GM12872 (cell line): ENCODE measurements around the gene ZNF385D.

ENCODE experiments used
- TF ChIP-seq, protein P1 (sequence below): IDR thresholded peaks from 3 replicates; pipeline ENCODE4 v1.5.1; 2011; ENCODE audit warnings: low read depth, mild to moderate bottlenecking, low read length, moderate library complexity; ENCODE audit not compliant: insufficient read depth

ZNF385D gene

DNA sequence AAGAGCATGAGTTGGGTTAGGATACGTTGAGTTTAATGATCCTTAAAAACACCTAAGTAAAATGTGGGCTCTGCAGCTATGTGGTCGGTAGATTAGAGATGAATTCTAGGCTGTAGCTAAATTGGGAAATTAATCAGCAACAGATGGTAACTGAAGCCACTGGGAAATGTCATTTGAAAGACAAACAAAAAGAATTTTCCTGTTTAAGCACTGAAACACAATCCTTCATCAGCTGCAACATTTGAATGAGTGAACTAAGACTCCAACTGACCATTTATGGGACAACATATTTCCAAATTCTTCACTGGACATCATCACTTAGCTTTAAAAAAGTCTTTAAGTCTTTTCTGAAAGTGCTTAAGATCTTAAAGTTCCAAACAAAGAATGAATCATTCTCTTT lies 226.9 kb downstream of the ZNF385D start:
- TF ChIP-seq, protein P1, sequence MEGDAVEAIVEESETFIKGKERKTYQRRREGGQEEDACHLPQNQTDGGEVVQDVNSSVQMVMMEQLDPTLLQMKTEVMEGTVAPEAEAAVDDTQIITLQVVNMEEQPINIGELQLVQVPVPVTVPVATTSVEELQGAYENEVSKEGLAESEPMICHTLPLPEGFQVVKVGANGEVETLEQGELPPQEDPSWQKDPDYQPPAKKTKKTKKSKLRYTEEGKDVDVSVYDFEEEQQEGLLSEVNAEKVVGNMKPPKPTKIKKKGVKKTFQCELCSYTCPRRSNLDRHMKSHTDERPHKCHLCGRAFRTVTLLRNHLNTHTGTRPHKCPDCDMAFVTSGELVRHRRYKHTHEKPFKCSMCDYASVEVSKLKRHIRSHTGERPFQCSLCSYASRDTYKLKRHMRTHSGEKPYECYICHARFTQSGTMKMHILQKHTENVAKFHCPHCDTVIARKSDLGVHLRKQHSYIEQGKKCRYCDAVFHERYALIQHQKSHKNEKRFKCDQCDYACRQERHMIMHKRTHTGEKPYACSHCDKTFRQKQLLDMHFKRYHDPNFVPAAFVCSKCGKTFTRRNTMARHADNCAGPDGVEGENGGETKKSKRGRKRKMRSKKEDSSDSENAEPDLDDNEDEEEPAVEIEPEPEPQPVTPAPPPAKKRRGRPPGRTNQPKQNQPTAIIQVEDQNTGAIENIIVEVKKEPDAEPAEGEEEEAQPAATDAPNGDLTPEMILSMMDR, result no peak

DNA sequence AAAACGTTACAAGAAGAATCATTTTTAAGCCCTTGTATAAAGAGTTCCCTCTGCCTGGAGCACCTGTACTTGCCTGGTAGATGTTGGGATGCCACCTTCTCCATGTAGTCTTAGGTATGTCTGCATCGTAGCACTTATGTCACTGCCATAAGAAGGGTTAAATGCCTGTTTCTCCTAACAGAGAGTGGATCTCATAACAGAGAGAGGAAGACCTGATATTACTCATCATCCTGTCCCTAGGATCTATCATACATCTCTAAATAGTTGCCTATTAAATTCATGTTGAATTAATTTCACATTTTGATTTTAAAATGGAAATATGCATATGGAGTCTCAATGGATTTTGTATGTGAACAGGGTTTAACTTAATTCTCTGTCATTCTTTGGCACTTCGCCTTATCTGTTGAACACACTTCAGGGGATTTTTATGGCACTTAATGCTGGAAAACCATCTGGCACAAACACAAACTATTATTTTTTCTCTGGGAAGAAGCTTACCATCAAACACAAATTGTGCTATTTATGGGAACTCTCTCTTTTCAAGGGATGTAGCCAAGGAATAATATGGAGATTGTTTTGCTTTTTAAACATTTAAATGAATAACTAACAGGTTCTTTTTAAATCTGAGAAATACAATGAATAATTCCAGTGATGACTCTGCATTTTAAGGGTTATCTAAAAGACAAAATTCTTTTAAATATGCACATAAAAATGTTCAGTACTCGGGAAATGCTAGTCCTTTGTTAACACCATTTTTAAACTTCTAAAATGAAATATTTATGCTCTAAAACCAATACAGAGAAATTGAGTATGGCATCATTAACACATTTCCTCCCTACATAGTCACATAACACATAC lies 230.7 kb downstream of the ZNF385D start:
- TF ChIP-seq, protein P1, result no peak

DNA sequence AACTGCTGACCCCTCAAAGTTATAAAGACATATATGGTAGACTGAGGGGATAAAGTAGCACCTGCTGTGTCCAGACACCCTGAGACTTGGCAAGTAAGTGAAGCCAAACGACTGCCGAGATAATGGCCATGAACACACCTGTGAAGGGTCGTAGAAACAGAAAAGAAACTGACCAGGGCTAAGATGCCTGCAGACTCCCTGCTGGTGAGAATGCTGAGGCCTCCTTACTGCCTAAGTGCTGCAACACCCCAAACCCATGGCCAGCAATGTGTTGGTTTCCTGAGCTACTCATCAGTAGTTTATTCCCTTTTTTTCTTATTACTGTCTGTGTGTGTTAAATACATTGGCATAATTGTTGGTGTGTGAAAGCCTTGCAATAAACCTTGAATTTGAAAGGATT lies 233.8 kb downstream of the ZNF385D start:
- TF ChIP-seq, protein P1, result no peak

DNA sequence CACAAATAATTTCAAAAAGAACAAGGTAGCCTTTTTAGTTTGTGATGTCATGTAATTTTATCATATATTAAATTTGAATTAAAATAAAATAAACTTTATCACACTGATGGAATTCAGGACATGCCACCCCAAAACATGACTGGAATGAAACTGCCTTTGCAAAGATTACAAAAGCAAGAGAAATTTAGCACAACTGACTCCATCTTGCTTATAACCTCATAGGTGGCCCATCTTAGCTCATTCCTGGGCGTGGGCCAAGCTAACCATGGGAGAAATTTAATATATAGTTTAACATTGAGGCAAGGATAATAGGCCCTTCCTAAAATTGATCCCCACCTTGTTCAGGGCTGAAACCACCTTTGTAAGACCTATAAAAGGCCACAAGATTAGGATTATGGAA lies 235.6 kb downstream of the ZNF385D start:
- TF ChIP-seq, protein P1, result no peak

DNA sequence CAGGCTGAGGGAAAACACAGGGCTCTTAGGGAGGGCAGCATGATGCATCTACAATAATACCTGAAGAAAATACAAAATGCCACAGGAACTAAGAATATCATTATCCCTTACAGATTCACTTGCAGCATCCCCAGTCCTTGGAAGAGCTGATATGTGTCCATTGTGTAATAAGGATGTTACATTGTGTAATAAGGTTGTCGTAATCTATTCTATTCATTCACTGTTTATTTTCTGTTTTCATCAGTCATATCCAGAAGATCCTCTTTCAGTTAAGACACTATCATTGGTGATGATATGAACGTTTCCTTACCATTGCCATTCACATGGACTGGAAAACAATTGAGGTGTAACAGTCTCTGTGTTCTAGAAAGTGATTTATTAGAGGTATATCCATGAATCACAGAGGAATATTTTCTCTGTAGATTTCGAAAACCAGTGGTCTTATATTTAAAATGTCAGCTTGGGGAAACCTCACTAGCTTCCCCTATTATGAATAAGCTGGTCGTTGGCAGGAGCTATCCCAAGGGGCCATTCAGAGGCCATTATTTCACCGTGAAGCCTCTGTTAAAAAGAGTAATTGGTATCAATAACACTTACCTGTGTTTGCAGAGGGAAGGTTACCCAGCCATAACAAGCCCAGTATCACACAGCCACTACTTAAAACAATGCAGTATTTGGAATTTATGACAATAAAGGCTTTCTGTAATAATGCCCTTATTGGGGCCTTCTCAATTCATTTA lies 241.1 kb downstream of the ZNF385D start:
- TF ChIP-seq, protein P1, result no peak

DNA sequence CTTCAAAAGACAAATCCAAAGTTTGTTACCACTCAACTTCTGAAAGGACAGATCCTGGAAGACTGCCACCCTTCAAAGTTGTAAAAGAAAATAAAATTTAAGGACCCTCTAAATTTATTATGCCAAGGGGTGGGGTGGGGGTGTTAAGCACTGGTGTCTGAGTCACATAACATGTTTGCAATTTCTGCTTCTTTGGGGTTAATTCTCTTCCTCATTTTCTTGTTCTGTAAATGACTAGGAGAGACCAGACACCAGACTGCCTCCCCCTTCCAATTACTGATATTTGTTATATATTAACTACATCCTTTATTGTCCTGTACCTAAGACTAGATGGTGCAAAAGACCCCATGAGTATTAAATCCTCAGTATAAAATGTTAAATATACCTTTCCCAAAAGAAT lies 242.8 kb downstream of the ZNF385D start:
- TF ChIP-seq, protein P1, result no peak

DNA sequence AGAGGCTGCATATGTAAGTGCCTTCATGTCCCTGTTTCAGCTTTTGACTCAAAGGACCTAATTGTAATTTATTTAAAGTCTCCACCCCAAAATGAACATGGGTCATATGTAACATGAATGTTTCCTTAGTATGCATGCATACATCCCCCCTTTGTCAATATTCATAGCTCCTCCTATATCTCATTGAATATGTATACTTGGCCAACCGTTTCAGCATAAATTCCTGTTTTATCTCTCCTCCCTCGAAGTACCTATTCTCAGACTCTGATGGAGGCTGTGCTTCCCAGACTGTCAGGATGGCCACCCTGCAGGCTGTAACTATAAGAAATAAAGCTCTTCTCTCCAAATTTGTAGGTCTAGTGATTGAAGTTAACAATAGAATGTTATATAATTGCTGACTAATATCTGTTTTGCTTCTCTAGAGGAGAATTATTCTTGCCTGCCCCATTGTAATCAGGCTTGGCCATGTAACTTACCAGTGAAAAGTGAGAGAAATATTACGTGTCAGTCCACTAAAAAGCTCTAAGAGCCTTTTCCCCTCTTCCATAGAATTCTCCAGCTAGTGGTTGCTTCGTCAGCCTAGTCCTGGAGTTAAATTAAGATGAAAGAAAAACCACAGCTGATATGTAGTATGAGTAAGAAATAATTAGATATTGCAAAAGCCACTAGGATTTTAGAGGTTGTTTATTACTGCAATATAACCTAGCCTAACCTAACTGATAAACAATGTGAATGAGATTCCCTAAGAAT lies 245.1 kb downstream of the ZNF385D start:
- TF ChIP-seq, protein P1, result no peak
